ENCODE measurements around the gene AZU1. TPM values are rescaled to one million over a fixed set of nuclear protein-coding genes. Genes with fewer than 3 reads are reported as not detected.

The AZU1 gene
- total and polyA plus RNA-seq, 2 of the 8 experiments (the other 6 are each of a cell fraction or from before 2014, with no cell fraction given) = 0.80 to 1.3 TPM

DNA sequence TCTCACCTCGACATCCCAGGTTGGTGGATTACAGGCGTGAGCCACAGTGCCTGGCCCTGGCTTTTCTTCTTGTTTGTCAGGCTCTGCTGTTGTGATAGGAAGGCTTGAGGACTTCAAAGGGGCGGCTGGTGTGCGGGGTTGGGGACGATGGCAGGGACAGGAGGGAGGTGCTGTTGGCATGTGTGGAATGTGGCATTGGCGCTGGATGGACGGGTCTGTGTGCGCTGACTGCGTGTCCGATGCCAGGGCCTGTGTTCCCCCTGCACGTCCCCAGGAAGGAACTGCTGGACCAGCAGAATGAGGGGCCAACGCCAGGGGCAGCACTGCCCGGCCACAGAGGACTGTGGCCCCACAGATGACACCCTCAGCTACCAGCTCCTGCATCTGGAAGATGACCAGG, 43.1 kb upstream of the AZU1 start:
- DNase-seq (ENCODE audit: low read depth in 1 of 2, low spot score in 2 of 2) (no peak), FAIRE-seq (no peak)
- Histone ChIP-seq H2BK15ac (ENCODE audit: low read length) (no peak overlapping the region), H2BK5ac (ENCODE audit: low read depth, low read length) (peak overlapping the region; percentile 66; the same call in 1 of the 2 replicates), H2BK120ac (replicated peaks; ENCODE audit: low read depth, low read length) (peak overlapping the region; percentile 33), H3K4me1 (replicated peaks in 1 of 4; ENCODE audit: control insufficient read depth in 3 of 4, insufficient read depth in 4 of 4, low read length in 3 of 4) (peaks cover 7 to 27% (median 20%) of the 10 kb centered on the region in 4 experiments), H3K18ac (ENCODE audit: extremely low read depth, low read length) (peak overlapping the region; percentile 38), H3K56ac (replicated peaks; ENCODE audit: insufficient read length, low read depth, low read length) (no peak overlapping the region), H3K36me3 (ENCODE audit: control insufficient read depth in 2 of 4, insufficient read depth in 4 of 4, low read length in 3 of 4) (no peaks in the 10 kb centered on the region), H3K14ac (ENCODE audit: insufficient read length) (no peak overlapping the region), H3K9ac (replicated peaks in 1 of 4; ENCODE audit: extremely low read depth in 1 of 4, low read depth in 3 of 4, low read length in 3 of 4) (no peak overlapping the region), H4K8ac (ENCODE audit: extremely low read depth, insufficient read depth, low read length) (no peak overlapping the region), H4K5ac (ENCODE audit: insufficient read length, low read depth, low read length) (no peak overlapping the region), H2AFZ (ENCODE audit: low read length) (no peak overlapping the region), H3K23ac (ENCODE audit: insufficient read length) (no peak overlapping the region), H2AK5ac (ENCODE audit: low read depth, low read length) (peak overlapping the region; percentile 78), H3K27me3 (replicated peaks in 1 of 4; ENCODE audit: control insufficient read depth in 3 of 4, extremely low read depth in 1 of 4, insufficient read depth in 3 of 4, low read length in 3 of 4) (no peaks in the 10 kb centered on the region), H3K23me2 (ENCODE audit: low read depth, low read length) (no peaks in the 10 kb centered on the region), H3K79me1 (ENCODE audit: low read depth, low read length) (no peaks in the 10 kb centered on the region; the same call in none of the 2 replicates), H3K4ac (replicated peaks; ENCODE audit: insufficient read length, low read depth, low read length) (peak overlapping the region; percentile 21), H3K79me2 (ENCODE audit: control insufficient read depth in 1 of 2, insufficient read depth in 2 of 2, low read length in 2 of 2) (peaks cover 0 to 2% of the 10 kb centered on the region in 2 experiments; a peak in 2 of 4 replicates), H4K91ac (replicated peaks; ENCODE audit: insufficient read length, low read length) (peak overlapping the region; percentile 81), H3K27ac (ENCODE audit: low read depth, low read length) (no peak overlapping the region), H2BK20ac (ENCODE audit: low read length) (peak overlapping the region; percentile 80; the same call in 1 of the 2 replicates), H3K9me3 (ENCODE audit: insufficient read depth in 2 of 2, low read depth in 1 of 2, low read length in 1 of 2) (no peaks in the 10 kb centered on the region), H3K4me2 (ENCODE audit: insufficient read depth in 1 of 2, low read depth in 2 of 2, low read length in 2 of 2) (peak overlapping the region in 1 of 2 experiments; percentile 56; a peak in 2 of 4 replicates), H2BK12ac (ENCODE audit: low read depth, low read length) (peak overlapping the region; percentile 95; the same call in 1 of the 2 replicates), H3K4me3 (ENCODE audit: extremely low read depth in 1 of 4, insufficient read depth in 2 of 4, low read depth in 3 of 4, low read length in 4 of 4) (no peak overlapping the region), H4K20me1 (replicated peaks in 1 of 2; ENCODE audit: control insufficient read depth in 1 of 2, insufficient read depth in 2 of 2, low read length in 2 of 2) (no peaks in the 10 kb centered on the region)
- TF ChIP-seq BCL11A (IDR thresholded peaks at IDR 0.05; ENCODE audit: low read depth in 2 of 2, low read length in 2 of 2) = no peak
- no peak for TF ChIP-seq YY1 (IDR thresholded peaks at IDR 0.05; ENCODE audit: low read depth, low read length)
- no peak for TF ChIP-seq RAD21 (IDR thresholded peaks at IDR 0.05 in 1 of 2, conservative IDR thresholded peaks at IDR 0.05 in 1 of 2; ENCODE audit: low read depth in 2 of 2, low read length in 2 of 2)
- ChIA-PET POLR2A (ENCODE audit: partially characterized antibody) (interaction anchor here (0.6 to 9.0 kb wide), 8 partner anchors 10 to 242 kb away, joined by 3 to 61 read pairs (median 14); partner anchors contain the start of genes CNN2 and PTBP1), CTCF (ENCODE audit: partially characterized antibody) (interaction anchor here (0.6 to 1.1 kb wide), 5 partner anchors 7 to 193 kb away, joined by 3 to 6 read pairs (median 3); no protein-coding TSS in a partner anchor)
- 88% methylated on average over 13 of the region's 13 CpGs; no CpG with 5 or more reads in 1 of the 2 experiments for WGBS, 2 experiments (ENCODE audit: extremely low coverage in 1 of 2, insufficient coverage in 1 of 2, insufficient read length in 1 of 2, insufficient replicate concordance in 2 of 2, low coverage in 1 of 2, low lambda C conversion rate in 2 of 2, missing lambda C conversion rate in 1 of 2)
